H1 (cell line): ENCODE results near the gene ZNF687. TPM values are rescaled to one million over a fixed set of nuclear protein-coding genes. Genes with fewer than 3 reads are reported as not detected.

Source experiments
- CTCF ChIA-PET: fragments of 300-600 bp; sonication (Branson Sonifier 250); formaldehyde crosslinking; loops from one replicate; lab custom pipeline; 2021; ENCODE audit not compliant: partially characterized antibody; lab: Charles Lee
- POLR2A ChIA-PET: fragments of 300-600 bp; sonication (Branson Sonifier 250); formaldehyde crosslinking; loops from one replicate; lab custom pipeline; 2021; ENCODE audit warnings: inconsistent platforms; ENCODE audit not compliant: partially characterized antibody; lab: Charles Lee
- DNase-seq, 2 experiments: peaks; one replicate each; pipeline versions ENCODE4 v3.0.0 to v3.0.0-alpha.2; 2010 to 2022; ENCODE audit warnings: low spot score in 2 of 2, low read depth in 1 of 2, mixed read lengths in 1 of 2
- FAIRE-seq: peaks from 2 replicates; lab custom pipeline; 2011; peaks lifted over from hg19 to GRCh38; lab: Jason Lieb, UNC
- H2AFZ ChIP-seq: 2 replicates; pipeline ENCODE4 v1.8.1; 2012; ENCODE audit warnings: low read length, inconsistent platforms
- H2AK5ac ChIP-seq: 2 replicates; pipeline ENCODE4 v1.6.1; 2013; ENCODE audit warnings: low read depth, low read length
- H2BK120ac ChIP-seq: replicated peaks from 2 replicates; pipeline ENCODE3; 2013; ENCODE audit warnings: low read depth, low read length, inconsistent platforms
- H2BK12ac ChIP-seq: 2 replicates; pipeline ENCODE4 v1.6.1; 2013; ENCODE audit warnings: low read depth, low read length
- H2BK15ac ChIP-seq: 2 replicates; pipeline ENCODE4 v1.6.1; 2013; ENCODE audit warnings: low read length
- H2BK20ac ChIP-seq: 2 replicates; pipeline ENCODE4 v1.6.1; 2013; ENCODE audit warnings: low read length
- H2BK5ac ChIP-seq: 2 replicates; pipeline ENCODE4 v1.6.1; 2013; ENCODE audit warnings: low read depth, low read length
- H3K14ac ChIP-seq: 2 replicates; pipeline ENCODE4 v1.6.1; 2013; ENCODE audit warnings: inconsistent platforms; ENCODE audit not compliant: insufficient read length
- H3K18ac ChIP-seq: 2 replicates; pipeline ENCODE4 v1.6.1; 2013; ENCODE audit warnings: low read length; ENCODE audit errors: extremely low read depth
- H3K23ac ChIP-seq: 2 replicates; pipeline ENCODE4 v1.6.1; 2013; ENCODE audit warnings: inconsistent platforms; ENCODE audit not compliant: insufficient read length
- H3K23me2 ChIP-seq: 2 replicates; pipeline ENCODE4 v1.6.1; 2013; ENCODE audit warnings: low read depth, low read length
- H3K27ac ChIP-seq: 2 replicates; pipeline ENCODE4 v1.6.1; 2011; ENCODE audit warnings: low read depth, low read length, inconsistent platforms
- H3K27me3 ChIP-seq, 4 experiments: replicated peaks in 1 of 4; 1 replicate in 1 of 4; 2 replicates in 3 of 4; pipeline versions ENCODE4 v1.6.1 to v1.8.1; 2011 to 2013; ENCODE audit warnings: low read length in 3 of 4, mild to moderate bottlenecking in 3 of 4, inconsistent platforms in 2 of 4, mixed read lengths in 2 of 4, moderate library complexity in 1 of 4; ENCODE audit not compliant: control insufficient read depth in 3 of 4, insufficient read depth in 3 of 4; ENCODE audit errors: extremely low read depth in 1 of 4
- H3K36me3 ChIP-seq, 4 experiments: 2 replicates each; pipeline versions ENCODE4 v1.6.1 to v1.8.1; 2011 to 2013; ENCODE audit warnings: mild to moderate bottlenecking in 4 of 4, low read length in 3 of 4, moderate library complexity in 2 of 4, control low read depth in 1 of 4, inconsistent platforms in 1 of 4; ENCODE audit not compliant: insufficient read depth in 4 of 4, control insufficient read depth in 2 of 4
- H3K4ac ChIP-seq: replicated peaks from 2 replicates; pipeline ENCODE3; 2013; ENCODE audit warnings: low read length, low read depth, mixed read lengths, inconsistent platforms; ENCODE audit not compliant: insufficient read length
- H3K4me1 ChIP-seq, 4 experiments: replicated peaks in 1 of 4; 1 replicate in 1 of 4; 2 replicates in 3 of 4; pipeline versions ENCODE4 v1.6.1 to v1.8.1; 2011 to 2013; ENCODE audit warnings: low read length in 3 of 4, inconsistent platforms in 2 of 4, mixed read lengths in 1 of 4; ENCODE audit not compliant: insufficient read depth in 4 of 4, control insufficient read depth in 3 of 4
- H3K4me2 ChIP-seq, 2 experiments: 2 replicates each; pipeline versions ENCODE4 v1.6.1 to v1.8.1; 2011 to 2013; ENCODE audit warnings: low read depth in 2 of 2, low read length in 2 of 2, control low read depth in 1 of 2, inconsistent platforms in 1 of 2, mild to moderate bottlenecking in 1 of 2; ENCODE audit not compliant: insufficient read depth in 1 of 2
- H3K4me3 ChIP-seq, 4 experiments: fragments of 200-600, 300-600 bp in 1 of 4; sonication (generic), shearing (Covaris generic), sonication (Bioruptor Twin) in 1 of 4; 2 replicates each; pipeline versions ENCODE4 v1.5.1 to v1.8.1; 2011 to 2016; ENCODE audit warnings: low read length in 4 of 4, low read depth in 3 of 4, control low read depth in 2 of 4, inconsistent platforms in 2 of 4, mild to moderate bottlenecking in 2 of 4, mixed read lengths in 1 of 4, moderate library complexity in 1 of 4; ENCODE audit not compliant: insufficient read depth in 2 of 4; ENCODE audit errors: extremely low read depth in 1 of 4
- H3K56ac ChIP-seq: replicated peaks from 2 replicates; pipeline ENCODE3; 2013; ENCODE audit warnings: low read depth, mild to moderate bottlenecking, mixed read lengths, low read length, inconsistent platforms; ENCODE audit not compliant: insufficient read length
- H3K79me1 ChIP-seq: 2 replicates; pipeline ENCODE4 v1.6.1; 2013; ENCODE audit warnings: low read depth, low read length, control low read depth
- H3K79me2 ChIP-seq, 2 experiments: 2 replicates each; pipeline versions ENCODE4 v1.6.1 to v1.8.1; 2012 to 2013; ENCODE audit warnings: low read length in 2 of 2, mild to moderate bottlenecking in 2 of 2, inconsistent platforms in 1 of 2; ENCODE audit not compliant: insufficient read depth in 2 of 2, control insufficient read depth in 1 of 2
- H3K9ac ChIP-seq, 4 experiments: replicated peaks in 1 of 4; 1 replicate in 1 of 4; 2 replicates in 3 of 4; pipeline versions ENCODE4 v1.6.1 to v1.8.1; 2011 to 2013; ENCODE audit warnings: low read depth in 3 of 4, low read length in 3 of 4, control low read depth in 2 of 4, mild to moderate bottlenecking in 2 of 4, moderate library complexity in 2 of 4, inconsistent platforms in 1 of 4; ENCODE audit errors: extremely low read depth in 1 of 4
- H3K9me3 ChIP-seq, 2 experiments: 2 replicates each; pipeline versions ENCODE4 v1.6.1 to v1.8.1; 2012 to 2013; ENCODE audit warnings: mild to moderate bottlenecking in 2 of 2, moderate library complexity in 2 of 2, control low read depth in 1 of 2, inconsistent platforms in 1 of 2, low read depth in 1 of 2, low read length in 1 of 2, mixed read lengths in 1 of 2; ENCODE audit not compliant: insufficient read depth in 2 of 2
- H4K20me1 ChIP-seq, 2 experiments: replicated peaks in 1 of 2; 2 replicates each; pipeline versions ENCODE3 to v1.8.1; 2011 to 2013; ENCODE audit warnings: inconsistent platforms in 2 of 2, low read length in 2 of 2, mild to moderate bottlenecking in 1 of 2; ENCODE audit not compliant: insufficient read depth in 2 of 2, control insufficient read depth in 1 of 2
- H4K5ac ChIP-seq: 2 replicates; pipeline ENCODE4 v1.6.1; 2013; ENCODE audit warnings: low read length, low read depth, mixed read lengths, inconsistent platforms; ENCODE audit not compliant: insufficient read length
- H4K8ac ChIP-seq: 2 replicates; pipeline ENCODE4 v1.8.0; 2013; ENCODE audit warnings: mild to moderate bottlenecking, moderate library complexity, low read length, inconsistent platforms; ENCODE audit not compliant: insufficient read depth; ENCODE audit errors: extremely low read depth
- H4K91ac ChIP-seq: replicated peaks from 2 replicates; pipeline ENCODE3; 2013; ENCODE audit warnings: low read length, mixed read lengths, inconsistent platforms; ENCODE audit not compliant: insufficient read length
- ASH2L ChIP-seq: fragments of 200-600, 300-600 bp; sonication (generic); IDR thresholded peaks from one replicate; pipeline ENCODE4 v1.7.1; 2017; ENCODE audit warnings: low read length
- ATF2 ChIP-seq: IDR thresholded peaks from 2 replicates; pipeline ENCODE4 v1.6.1; 2012; ENCODE audit warnings: low read length, inconsistent platforms
- BRCA1 ChIP-seq: IDR thresholded peaks from 2 replicates; pipeline ENCODE4 v1.6.1; 2012; ENCODE audit warnings: low read depth, low read length, improper control_type of control experiment
- CBX5 ChIP-seq: fragments of 300-800, 300-1000 bp; sonication (generic); IDR thresholded peaks from 2 replicates; pipeline ENCODE4 v1.7.1; 2016; ENCODE audit warnings: antibody characterized with exemption, low read length, low read depth
- GTF2F1 ChIP-seq: IDR thresholded peaks from 2 replicates; pipeline ENCODE4 v1.6.1; 2012; ENCODE audit warnings: low read depth, low read length, improper control_type of control experiment, borderline replicate concordance
- JUN ChIP-seq: IDR thresholded peaks from 2 replicates; pipeline ENCODE4 v1.6.1; 2011; ENCODE audit warnings: low read depth, mild to moderate bottlenecking, improper control_type of control experiment, low read length
- MAFK ChIP-seq: IDR thresholded peaks from 2 replicates; pipeline ENCODE4 v1.6.1; 2012; ENCODE audit warnings: low read depth, mild to moderate bottlenecking, improper control_type of control experiment, low read length
- POU5F1 ChIP-seq: IDR thresholded peaks from 2 replicates; pipeline ENCODE4 v1.6.1; 2011; ENCODE audit warnings: low read depth, mild to moderate bottlenecking, low read length, moderate library complexity
- SIN3A ChIP-seq, 2 experiments: IDR thresholded peaks in 1 of 2; conservative IDR thresholded peaks in 1 of 2; 2 replicates each; pipeline ENCODE4 v1.6.1; 2011 to 2012; ENCODE audit warnings: low read length in 2 of 2, improper control_type of control experiment in 1 of 2, low read depth in 1 of 2, mild to moderate bottlenecking in 1 of 2
- SP1 ChIP-seq: IDR thresholded peaks from 2 replicates; pipeline ENCODE4 v1.6.1; 2011; ENCODE audit warnings: low read depth, low read length
- SUZ12 ChIP-seq: fragments of 200-600 bp; sonication (generic); IDR thresholded peaks from 2 replicates; pipeline ENCODE4 v1.6.1; 2012; ENCODE audit warnings: mild to moderate bottlenecking, inconsistent platforms, low read length, moderate library complexity, mixed read lengths
- WGBS, 2 experiments: shearing (Covaris generic) in 1 of 2; methylation state at CpG; one replicate each; pipeline versions ENCODE4 v1.1.6 to v1.1.7; 2013 to 2015; ENCODE audit warnings: low lambda C conversion rate in 2 of 2, mixed read lengths in 2 of 2, inconsistent platforms in 1 of 2, low coverage in 1 of 2, missing lambda C conversion rate in 1 of 2; ENCODE audit not compliant: insufficient replicate concordance in 2 of 2, insufficient coverage in 1 of 2, insufficient read length in 1 of 2; ENCODE audit errors: extremely low coverage in 1 of 2, missing lambda C conversion rate in 1 of 2; 5-methylcytosine and 5-hydroxymethylcytosine counted together
- polyA plus RNA-seq, 7 experiments: library from polyadenylated mRNA; depleted of rRNA in 3 of 7; stranded (reverse) in 5 of 7; unstranded in 2 of 7; fragments of >200 nt in 5 of 7; fragments of 200-250 nt in 2 of 7; gene quantifications; 1 replicate in 5 of 7; 2 replicates in 1 of 7; 4 replicates in 1 of 7; pipeline versions ENCODE4 v1.2.1 to v1.2.3, GENCODE V29; 2011 to 2013; ENCODE audit warnings: missing spikeins in 2 of 7, mixed read lengths in 2 of 7
- total RNA-seq: library from RNA; stranded (reverse); fragmentation: NEBNext Ultra II Directional; extraction: Animal tissue kit (Norgen Biotek cat#: 25700); gene quantifications from 2 replicates; pipeline ENCODE4 v1.2.1, GENCODE V29; 2021
- TF ChIP-seq, protein P1 (sequence below): IDR thresholded peaks from 2 replicates; pipeline ENCODE4 v1.6.1; 2011; ENCODE audit warnings: low read length, improper control_type of control experiment

The ZNF687 gene
- total and polyA plus RNA-seq, 2 of the 8 experiments (the other 6 are each of a cell fraction or from before 2014, with no cell fraction given), result 45.9 to 69.9 TPM

DNA sequence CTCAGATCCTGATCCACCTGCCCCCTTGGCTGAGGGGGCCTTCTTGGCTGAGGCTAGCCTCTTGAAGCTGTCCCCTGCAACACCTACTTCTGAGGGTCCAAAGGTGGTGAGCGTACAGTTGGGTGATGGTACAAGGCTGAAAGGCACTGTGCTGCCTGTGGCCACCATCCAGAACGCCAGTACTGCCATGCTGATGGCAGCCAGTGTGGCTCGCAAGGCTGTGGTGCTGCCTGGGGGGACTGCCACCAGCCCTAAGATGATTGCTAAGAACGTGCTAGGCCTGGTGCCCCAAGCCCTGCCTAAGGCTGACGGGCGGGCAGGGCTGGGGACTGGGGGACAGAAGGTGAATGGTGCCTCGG, 5.2 kb downstream of the ZNF687 start:
- CTCF ChIA-PET, result no interaction called here
- Histone ChIP-seq H3K56ac (no peak overlapping the region), H3K27me3 (no peaks in the 10 kb centered on the region), H3K23me2 (peaks cover 7% of the 10 kb centered on the region; the same call in 1 of the 2 replicates), H2AFZ (no peak overlapping the region), H2AK5ac (no peak overlapping the region), H4K8ac (no peak overlapping the region), H3K36me3 (peaks cover 24 to 70% (median 44%) of the 10 kb centered on the region in 4 experiments), H3K14ac (no peak overlapping the region), H3K4ac (no peak overlapping the region), H3K9me3 (no peaks in the 10 kb centered on the region), H2BK15ac (no peak overlapping the region), H2BK5ac (no peak overlapping the region), H2BK120ac (no peak overlapping the region), H3K4me1 (peaks cover 5 to 12% (median 7%) of the 10 kb centered on the region in 4 experiments; a peak in 6 of 7 replicates), H3K18ac (no peak overlapping the region), H2BK20ac (no peak overlapping the region), H3K4me2 (no peak overlapping the region), H3K27ac (no peak overlapping the region), H3K79me2 (peaks cover 0 to 34% of the 10 kb centered on the region in 2 experiments; a peak in 2 of 4 replicates), H4K91ac (no peak overlapping the region), H4K20me1 (peaks cover 7 to 32% of the 10 kb centered on the region in 2 experiments), H3K9ac (no peak overlapping the region), H4K5ac (no peak overlapping the region), H3K4me3 (no peak overlapping the region), H3K23ac (no peak overlapping the region), H3K79me1 (peaks cover 14% of the 10 kb centered on the region; the same call in 1 of the 2 replicates), H2BK12ac (no peak overlapping the region)
- 86% methylated on average over 7 of the region's 7 CpGs; no CpG with 5 or more reads in 1 of the 2 experiments for WGBS, 2 experiments
- DNase-seq, result no peak
- POLR2A ChIA-PET, result interaction anchor here (1.0 to 11.6 kb wide), 8 partner anchors 8 to 53 kb away, joined by 3 to 213 read pairs (median 4); no protein-coding TSS in a partner anchor
- FAIRE-seq, result no peak
- TF ChIP-seq GTF2F1 (no peak), SIN3A (conservative IDR thresholded peaks at IDR 0.05 in 1 of 2, IDR thresholded peaks at IDR 0.05 in 1 of 2; ENCODE audit: low read depth in 1 of 2, low read length in 2 of 2) (no peak), ASH2L (no peak), POU5F1 (no peak), CBX5 (no peak), ATF2 (no peak), MAFK (no peak), BRCA1 (no peak), SUZ12 (no peak), JUN (no peak), SP1 (no peak)
- TF ChIP-seq, protein P1, sequence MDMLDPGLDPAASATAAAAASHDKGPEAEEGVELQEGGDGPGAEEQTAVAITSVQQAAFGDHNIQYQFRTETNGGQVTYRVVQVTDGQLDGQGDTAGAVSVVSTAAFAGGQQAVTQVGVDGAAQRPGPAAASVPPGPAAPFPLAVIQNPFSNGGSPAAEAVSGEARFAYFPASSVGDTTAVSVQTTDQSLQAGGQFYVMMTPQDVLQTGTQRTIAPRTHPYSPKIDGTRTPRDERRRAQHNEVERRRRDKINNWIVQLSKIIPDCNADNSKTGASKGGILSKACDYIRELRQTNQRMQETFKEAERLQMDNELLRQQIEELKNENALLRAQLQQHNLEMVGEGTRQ, result no peak
